GM12872 (cell line): ENCODE data around the gene CST2.

ENCODE experiments used
- CTCF ChIP-seq: IDR thresholded peaks from 3 replicates; pipeline ENCODE4 v1.5.1; 2011; ENCODE audit warnings: low read depth, mild to moderate bottlenecking, low read length, moderate library complexity; ENCODE audit not compliant: insufficient read depth

Gene CST2

GRCh38 chr20:23832775-23833513 lies 6.4 kb upstream of the CST2 start:
- TF ChIP-seq CTCF, result no peak

DNA sequence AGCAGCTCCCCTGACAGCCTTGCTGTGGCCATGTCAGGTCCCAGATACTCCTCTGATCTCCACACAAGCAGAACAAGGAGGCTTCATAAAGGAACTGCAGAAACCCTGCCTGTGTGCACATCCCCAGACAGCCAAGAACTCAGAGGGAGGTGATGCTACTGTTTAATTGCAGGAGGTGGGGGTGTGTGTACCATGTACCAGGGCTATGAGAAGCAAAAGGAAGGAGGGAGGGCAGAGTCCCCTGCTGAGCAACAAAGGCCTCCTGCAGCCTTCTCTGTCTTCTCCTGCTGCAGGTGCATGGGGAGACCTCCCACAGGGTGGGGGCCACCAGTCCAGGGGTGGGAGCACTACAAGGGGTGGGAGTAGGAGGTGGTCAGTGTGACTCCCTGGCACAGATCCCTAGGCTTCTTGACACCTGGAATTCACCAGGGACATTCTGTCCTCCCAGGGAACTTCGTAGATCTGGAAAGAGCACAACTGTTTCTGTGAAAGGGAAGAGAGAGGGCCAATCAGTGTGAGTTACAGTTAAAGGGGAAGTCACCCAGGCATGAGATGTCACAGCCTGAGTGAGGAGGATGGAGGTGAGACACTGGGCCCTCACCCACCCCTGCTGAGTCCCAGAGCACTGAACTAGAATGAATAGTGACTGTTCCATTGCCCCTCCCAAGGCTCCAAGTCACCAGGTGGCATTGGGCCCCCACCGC lies 2.8 kb downstream of the CST2 start:
- TF ChIP-seq CTCF, result no peak

GRCh38 chr20:23823111-23823510 lies 3.4 kb downstream of the CST2 start:
- no peak for TF ChIP-seq CTCF

DNA sequence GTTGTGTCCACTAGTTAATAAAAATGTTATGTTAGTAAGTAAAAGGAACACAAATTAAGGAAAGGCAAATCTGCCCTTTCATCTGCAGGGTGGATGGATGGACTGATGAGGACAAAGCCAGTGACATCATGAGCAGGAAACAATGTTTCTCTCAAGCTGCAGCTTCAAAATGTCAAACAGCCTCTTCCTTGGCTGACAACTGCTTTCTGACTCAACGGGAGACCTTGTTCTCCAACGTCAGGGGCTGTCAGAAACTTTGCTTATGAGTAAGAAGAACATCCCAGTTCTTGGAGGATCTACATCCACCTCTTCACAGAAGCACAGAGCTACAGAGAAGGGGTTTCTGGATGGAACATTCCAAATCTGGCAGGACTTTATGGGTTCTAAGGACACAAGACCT lies 6.0 kb downstream of the CST2 start:
- TF ChIP-seq CTCF, result no peak

GRCh38 chr20:23800865-23801264 lies 25.7 kb downstream of the CST2 start:
- no peak for TF ChIP-seq CTCF

DNA sequence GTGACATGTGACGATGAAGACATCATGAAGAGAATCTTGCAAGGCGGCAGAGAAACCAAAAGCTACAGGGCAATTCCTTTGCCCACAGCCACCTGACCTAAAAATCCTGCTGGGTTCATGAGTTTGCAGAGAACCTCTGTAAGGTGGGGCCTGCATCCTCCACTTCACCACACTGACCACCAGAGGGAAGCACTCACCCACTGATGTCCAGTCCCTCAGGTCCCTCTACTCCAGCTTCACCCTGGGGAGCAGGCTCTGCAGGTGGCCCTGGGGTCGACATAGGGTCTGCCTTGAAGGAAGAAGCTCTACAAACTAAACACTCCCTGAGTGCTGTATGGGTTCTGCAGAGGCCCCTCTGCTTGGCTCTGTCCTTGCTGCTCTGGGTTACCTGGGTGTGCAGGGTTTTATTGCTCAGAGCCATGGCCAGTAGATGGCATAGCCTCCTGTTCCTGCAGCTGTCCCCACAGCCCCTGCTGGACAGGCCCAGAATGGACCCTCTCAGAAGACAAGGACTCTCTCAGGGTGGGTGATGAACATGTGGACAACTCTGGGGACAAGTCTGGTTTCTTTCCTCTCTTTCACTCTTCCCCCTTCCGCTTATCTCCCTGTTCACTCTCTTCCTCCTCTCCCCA lies 27.2 kb downstream of the CST2 start:
- TF ChIP-seq CTCF, result peak; percentile 67

- no peak for TF ChIP-seq CTCF
Observed at GRCh38 chr20:23795526-23795925, 31.0 kb downstream of the CST2 start.
